ENCODE results near the gene LRRC4B. TPM values are rescaled to one million over a fixed set of nuclear protein-coding genes. Genes with fewer than 3 reads are reported as not detected.
A peak's percentile ranks its signal among the peaks of the same experiment; 100 is the strongest.
"Not testable (repeated sequence)": the region's sequence is repeated elsewhere in the genome, so short reads cannot be mapped to it uniquely, and the experiment has no call there.

Gene LRRC4B, protein sequence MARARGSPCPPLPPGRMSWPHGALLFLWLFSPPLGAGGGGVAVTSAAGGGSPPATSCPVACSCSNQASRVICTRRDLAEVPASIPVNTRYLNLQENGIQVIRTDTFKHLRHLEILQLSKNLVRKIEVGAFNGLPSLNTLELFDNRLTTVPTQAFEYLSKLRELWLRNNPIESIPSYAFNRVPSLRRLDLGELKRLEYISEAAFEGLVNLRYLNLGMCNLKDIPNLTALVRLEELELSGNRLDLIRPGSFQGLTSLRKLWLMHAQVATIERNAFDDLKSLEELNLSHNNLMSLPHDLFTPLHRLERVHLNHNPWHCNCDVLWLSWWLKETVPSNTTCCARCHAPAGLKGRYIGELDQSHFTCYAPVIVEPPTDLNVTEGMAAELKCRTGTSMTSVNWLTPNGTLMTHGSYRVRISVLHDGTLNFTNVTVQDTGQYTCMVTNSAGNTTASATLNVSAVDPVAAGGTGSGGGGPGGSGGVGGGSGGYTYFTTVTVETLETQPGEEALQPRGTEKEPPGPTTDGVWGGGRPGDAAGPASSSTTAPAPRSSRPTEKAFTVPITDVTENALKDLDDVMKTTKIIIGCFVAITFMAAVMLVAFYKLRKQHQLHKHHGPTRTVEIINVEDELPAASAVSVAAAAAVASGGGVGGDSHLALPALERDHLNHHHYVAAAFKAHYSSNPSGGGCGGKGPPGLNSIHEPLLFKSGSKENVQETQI
- total RNA-seq, result 6.0 and 7.7 TPM in 2 replicates
- polyA plus RNA-seq, result 1.8 and 2.1 TPM in 2 replicates

DNA sequence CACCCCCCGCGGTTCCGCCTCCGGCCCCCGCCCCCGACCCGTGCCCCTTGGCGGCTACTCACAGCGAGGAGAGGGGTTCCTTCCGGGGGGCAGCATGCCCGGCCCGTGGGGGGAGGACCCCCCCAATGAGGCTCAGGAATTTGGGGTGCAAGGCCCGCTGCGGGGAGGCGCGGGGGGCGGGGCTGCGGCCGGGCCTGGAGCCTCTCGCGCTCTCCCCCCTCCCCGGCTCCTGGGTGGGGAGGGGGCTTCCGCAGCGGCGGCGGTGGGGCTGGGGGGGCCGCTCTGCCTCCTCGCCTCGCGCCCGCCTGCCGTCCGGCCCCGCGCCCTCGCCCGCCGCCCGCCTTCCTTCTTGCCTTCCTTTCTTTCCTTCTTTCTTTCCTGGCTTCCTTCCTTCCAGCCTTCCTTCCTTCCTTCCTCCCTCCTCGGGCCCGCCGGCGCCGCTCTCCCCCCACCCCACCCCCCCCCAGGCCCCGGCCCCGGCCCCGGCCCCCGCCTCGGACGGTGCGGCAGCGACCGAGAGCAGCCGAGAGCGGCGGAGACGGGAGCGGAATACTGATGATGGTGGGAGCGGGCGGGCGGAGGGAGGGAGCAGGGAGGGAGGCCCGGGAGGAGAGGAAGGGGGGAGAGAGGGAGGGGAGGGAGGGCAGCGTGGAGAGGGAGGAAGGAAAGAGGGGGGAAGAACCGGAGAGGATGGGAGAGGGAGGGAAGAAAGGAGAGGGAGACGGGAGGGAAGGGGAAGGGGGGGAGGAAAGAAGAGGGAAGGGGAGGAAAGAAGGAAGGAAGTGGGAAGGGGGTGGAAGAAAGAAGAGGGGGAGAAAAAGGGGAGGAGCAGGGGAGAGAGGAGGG is at the start of gene LRRC4B:
LRRC4B (minus strand) TSS at position 554 of the 846 bp plus-strand sequence. CDS start 19,597 bp downstream, outside the sequence.
- no peaks in the 10 kb centered on the region for H3K9me2 ChIP-seq (replicated peaks; ENCODE audit: insufficient read depth)
- H3K27ac ChIP-seq, result no peak within 1 kb of the TSS
- no peaks in the 10 kb centered on the region for H3K36me3 ChIP-seq (replicated peaks; ENCODE audit: insufficient read depth, low read depth)
- H3K4me3 ChIP-seq, result peak within 1 kb of the TSS; percentile 23
- DNase-seq (ENCODE audit: low spot score), result peak; percentile 60
- no peaks in the 10 kb centered on the region for H3K9me3 ChIP-seq (ENCODE audit: low read depth)
- H3K4me1 ChIP-seq (ENCODE audit: insufficient read depth), result no peaks in the 10 kb centered on the region
- H4K20me1 ChIP-seq (ENCODE audit: insufficient read depth, poor library complexity, severe bottlenecking), result no peaks in the 10 kb centered on the region
- H3K27me3 ChIP-seq, result peaks cover 53% of the 10 kb centered on the region
- no peak within 1 kb of the TSS for H2AFZ ChIP-seq
- H3K79me2 ChIP-seq, result no peaks in the 10 kb centered on the region
- WGBS (ENCODE audit: low lambda C conversion rate, missing lambda C conversion rate), result 3% methylated on average over 14 of the region's 65 CpGs
- H3K4me2 ChIP-seq, result peak within 1 kb of the TSS; percentile 76
- no peak for TF ChIP-seq EZH2phosphoT487 (IDR thresholded peaks at IDR 0.05; ENCODE audit: low read depth, severe bottlenecking, unreplicated experiment)
- TF ChIP-seq, protein P1, sequence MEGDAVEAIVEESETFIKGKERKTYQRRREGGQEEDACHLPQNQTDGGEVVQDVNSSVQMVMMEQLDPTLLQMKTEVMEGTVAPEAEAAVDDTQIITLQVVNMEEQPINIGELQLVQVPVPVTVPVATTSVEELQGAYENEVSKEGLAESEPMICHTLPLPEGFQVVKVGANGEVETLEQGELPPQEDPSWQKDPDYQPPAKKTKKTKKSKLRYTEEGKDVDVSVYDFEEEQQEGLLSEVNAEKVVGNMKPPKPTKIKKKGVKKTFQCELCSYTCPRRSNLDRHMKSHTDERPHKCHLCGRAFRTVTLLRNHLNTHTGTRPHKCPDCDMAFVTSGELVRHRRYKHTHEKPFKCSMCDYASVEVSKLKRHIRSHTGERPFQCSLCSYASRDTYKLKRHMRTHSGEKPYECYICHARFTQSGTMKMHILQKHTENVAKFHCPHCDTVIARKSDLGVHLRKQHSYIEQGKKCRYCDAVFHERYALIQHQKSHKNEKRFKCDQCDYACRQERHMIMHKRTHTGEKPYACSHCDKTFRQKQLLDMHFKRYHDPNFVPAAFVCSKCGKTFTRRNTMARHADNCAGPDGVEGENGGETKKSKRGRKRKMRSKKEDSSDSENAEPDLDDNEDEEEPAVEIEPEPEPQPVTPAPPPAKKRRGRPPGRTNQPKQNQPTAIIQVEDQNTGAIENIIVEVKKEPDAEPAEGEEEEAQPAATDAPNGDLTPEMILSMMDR (IDR thresholded peaks at IDR 0.05; ENCODE audit: poor library complexity), result no peak
- TF ChIP-seq EZH2 (IDR thresholded peaks at IDR 0.05; ENCODE audit: borderline replicate concordance), result no peak

DNA sequence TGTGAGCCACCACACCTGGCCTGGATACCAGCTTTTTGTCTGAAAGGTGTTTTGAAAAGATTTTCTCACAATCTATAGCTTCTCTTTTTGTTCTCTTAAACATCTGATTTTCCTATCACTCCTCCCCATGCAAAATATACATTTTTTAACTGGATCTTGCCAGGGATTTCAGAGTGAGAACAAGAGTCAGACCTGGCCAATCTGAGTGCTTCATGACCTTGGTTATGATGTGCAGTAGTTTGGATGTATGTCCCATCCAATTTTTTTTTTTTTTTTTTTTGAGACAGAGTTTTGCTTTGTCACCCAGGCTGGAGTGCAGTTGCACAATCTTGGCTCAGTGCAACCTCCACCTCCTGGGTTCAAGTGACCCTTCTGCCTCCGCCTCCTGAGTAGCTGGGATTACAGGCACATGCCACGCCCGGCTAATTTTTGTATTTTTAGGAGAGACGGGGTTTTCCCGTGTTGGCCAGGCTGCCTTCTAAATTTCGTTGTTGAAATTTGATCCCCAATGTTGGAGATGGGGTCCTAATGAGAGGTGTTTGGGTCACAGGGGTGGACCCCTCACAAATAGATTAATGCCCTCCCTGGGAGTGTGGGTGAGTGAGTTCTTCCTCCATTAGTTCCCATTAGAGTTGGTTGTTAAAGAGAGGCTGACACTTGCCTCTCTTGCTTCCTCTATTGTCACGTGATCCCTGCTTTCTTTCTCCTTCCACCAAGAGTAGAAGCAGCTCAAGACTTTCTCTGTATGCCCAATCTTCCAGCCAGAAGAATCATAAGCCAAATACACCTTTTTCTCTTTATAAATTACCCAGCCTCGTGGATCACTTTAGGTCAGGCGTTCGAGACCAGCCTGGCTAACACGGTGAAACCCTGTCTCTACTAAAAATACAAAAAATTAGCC is 44.5 kb upstream of the LRRC4B start:
- H3K4me2 ChIP-seq; H2AFZ ChIP-seq; H3K4me3 ChIP-seq; H3K36me3 ChIP-seq (replicated peaks; ENCODE audit: insufficient read depth, low read depth); H3K9me2 ChIP-seq (replicated peaks; ENCODE audit: insufficient read depth); H3K27ac ChIP-seq; H3K27me3 ChIP-seq; H3K79me2 ChIP-seq; H4K20me1 ChIP-seq (ENCODE audit: insufficient read depth, poor library complexity, severe bottlenecking); DNase-seq (ENCODE audit: low spot score); H3K4me1 ChIP-seq (ENCODE audit: insufficient read depth); H3K9me3 ChIP-seq (ENCODE audit: low read depth): not testable (repeated sequence)
- 87% methylated on average over 11 of the region's 11 CpGs for WGBS (ENCODE audit: low lambda C conversion rate, missing lambda C conversion rate)

DNA sequence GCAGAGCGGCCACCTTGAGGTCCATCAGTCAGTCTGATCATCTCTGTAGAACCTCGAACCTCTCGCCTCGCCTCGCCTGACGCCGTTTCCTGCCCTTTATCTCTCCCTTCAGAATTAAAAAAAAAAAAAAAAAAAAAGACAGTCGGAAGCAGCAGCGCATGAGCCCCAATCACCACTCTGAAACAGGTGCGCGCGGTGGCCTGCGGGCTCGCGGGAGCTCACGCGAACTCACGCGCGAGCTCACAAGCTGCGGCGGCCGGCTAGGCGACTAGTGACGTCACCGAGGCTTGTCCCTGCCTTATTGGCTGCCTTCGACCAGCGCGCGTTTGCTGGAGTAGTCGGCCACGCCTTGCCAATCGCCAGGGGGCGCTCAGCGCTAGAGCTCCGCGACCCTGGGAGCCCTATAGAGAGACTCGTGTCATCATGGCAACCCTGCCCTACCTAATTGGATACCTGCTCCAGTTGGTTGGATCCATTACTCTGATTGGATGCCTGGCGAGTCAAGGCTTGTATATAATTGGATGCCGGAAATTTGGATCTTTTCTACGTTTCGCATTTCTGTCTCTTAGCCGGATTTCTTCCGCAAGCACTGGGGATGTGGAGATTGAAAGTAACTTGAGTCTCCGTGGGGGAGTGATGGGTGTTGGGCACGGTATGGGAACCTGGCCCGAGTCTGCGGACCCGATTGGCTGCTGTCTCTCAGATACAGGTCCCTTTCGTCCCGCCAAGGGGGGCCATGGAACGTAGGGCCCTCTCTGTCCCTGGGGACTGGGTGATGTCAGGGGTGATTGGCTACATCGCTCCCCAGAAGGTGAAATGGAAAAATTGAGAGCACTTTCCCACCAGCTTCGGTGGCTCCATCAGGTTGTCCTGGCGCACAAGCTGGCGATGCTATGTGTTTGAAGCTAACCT is 39.9 kb upstream of the LRRC4B start:
- Histone ChIP-seq H3K4me3 (no peak overlapping the region), H3K4me1 (ENCODE audit: insufficient read depth) (no peaks in the 10 kb centered on the region), H3K9me2 (replicated peaks; ENCODE audit: insufficient read depth) (no peaks in the 10 kb centered on the region), H3K27me3 (peaks cover 20% of the 10 kb centered on the region), H2AFZ (no peak overlapping the region), H3K36me3 (replicated peaks; ENCODE audit: insufficient read depth, low read depth) (no peaks in the 10 kb centered on the region), H3K79me2 (no peaks in the 10 kb centered on the region), H3K27ac (no peak overlapping the region), H4K20me1 (ENCODE audit: insufficient read depth, poor library complexity, severe bottlenecking) (no peaks in the 10 kb centered on the region), H3K4me2 (peak overlapping the region; percentile 61), H3K9me3 (ENCODE audit: low read depth) (no peaks in the 10 kb centered on the region)
- WGBS (ENCODE audit: low lambda C conversion rate, missing lambda C conversion rate), result 30% methylated on average over 56 of the region's 56 CpGs
- peak; percentile 95 for DNase-seq (ENCODE audit: low spot score)
- TF ChIP-seq, protein P1 (IDR thresholded peaks at IDR 0.05; ENCODE audit: poor library complexity), result peak; percentile 62
- no peak for TF ChIP-seq EZH2 (IDR thresholded peaks at IDR 0.05; ENCODE audit: borderline replicate concordance)
- no peak for TF ChIP-seq EZH2phosphoT487 (IDR thresholded peaks at IDR 0.05; ENCODE audit: low read depth, severe bottlenecking, unreplicated experiment)

Measured in hepatocyte (in vitro differentiated cells).